GM12878 (cell line): ENCODE results near the gene ACAP2. TPM values are rescaled to one million over a fixed set of nuclear protein-coding genes. Genes with fewer than 3 reads are reported as not detected.

Experiments
- ATAC-seq: fragments of 200-7000 bp; cut with Tn5 transposase; 3 replicates; pipeline ENCODE4 v1.9.1; 2020; ENCODE audit warnings: mild to moderate bottlenecking, moderate library complexity
- BruUV-seq: library from RNA; stranded (reverse); fragments of 400-500 nt; replicated peaks from 2 replicates; lab custom pipeline; 2021; lab: Mats Ljungman, UMichigan
- CTCF ChIA-PET: fragments of 300-600 bp; sonication (Branson Sonifier 250); formaldehyde crosslinking; extraction: SDS; loops from one replicate; lab custom pipeline; 2021; ENCODE audit warnings: inconsistent platforms; lab: Yijun Ruan, JAX
- POLR2A ChIA-PET: fragments of 350-600 bp; formaldehyde crosslinking; extraction: SDS; loops from one replicate; lab custom pipeline; 2021; ENCODE audit warnings: inconsistent platforms; lab: Charles Lee
- RAD21 ChIA-PET: fragments of 300-600 bp; sonication (Branson Sonifier 250); formaldehyde crosslinking; loops from one replicate; lab custom pipeline; 2023; ENCODE audit warnings: antibody characterized with exemption; ENCODE audit not compliant: unreplicated experiment; lab: Charles Lee
- SMC1A ChIA-PET: fragments of 300-600 bp; sonication (Branson Sonifier 250); formaldehyde crosslinking; loops from one replicate; lab custom pipeline; 2023; ENCODE audit not compliant: unreplicated experiment, uncharacterized antibody; lab: Charles Lee
- DNase-seq: peaks from one replicate; pipeline ENCODE4 v3.0.0-alpha.2; 2011; ENCODE audit warnings: low read depth, low spot score
- FAIRE-seq: peaks from 3 replicates; lab custom pipeline; 2011; peaks lifted over from hg19 to GRCh38; lab: Jason Lieb, UNC
- H2AFZ ChIP-seq: 2 replicates; pipeline ENCODE4 v1.6.0; 2011; ENCODE audit warnings: low read depth, low read length, control low read depth; ENCODE audit not compliant: control insufficient read depth
- H3K27ac ChIP-seq: 2 replicates; pipeline ENCODE4 v1.5.1; 2011; ENCODE audit warnings: control low read depth; ENCODE audit not compliant: control insufficient read depth, insufficient read depth
- H3K27me3 ChIP-seq, 2 experiments: replicated peaks in 1 of 2; 2 replicates each; pipeline versions ENCODE4 v1.6.0 to v1.6.1; 2011; ENCODE audit warnings: low read length in 1 of 2; ENCODE audit not compliant: control insufficient read depth in 2 of 2, insufficient read depth in 2 of 2
- H3K36me3 ChIP-seq, 2 experiments: 2 replicates each; pipeline ENCODE4 v1.5.1; 2011; ENCODE audit warnings: low read length in 1 of 2; ENCODE audit not compliant: control insufficient read depth in 2 of 2, insufficient read depth in 2 of 2
- H3K4me1 ChIP-seq: 2 replicates; pipeline ENCODE4 v1.6.1; 2011; ENCODE audit warnings: mild to moderate bottlenecking, low read length, moderate library complexity, mixed read lengths; ENCODE audit not compliant: control insufficient read depth, insufficient read depth
- H3K4me2 ChIP-seq: 2 replicates; pipeline ENCODE4 v1.6.0; 2011; ENCODE audit warnings: control low read depth; ENCODE audit not compliant: control insufficient read depth, insufficient read depth
- H3K4me3 ChIP-seq: fragments of 200-600 bp; sonication (generic); 2 replicates; pipeline ENCODE4 v1.5.1; 2016
- H3K79me2 ChIP-seq: 2 replicates; pipeline ENCODE4 v1.6.0; 2011; ENCODE audit warnings: low read length; ENCODE audit not compliant: control insufficient read depth, insufficient read depth
- H3K9ac ChIP-seq: 2 replicates; pipeline ENCODE4 v1.8.0; 2011; ENCODE audit warnings: low read length, control low read depth, mixed read lengths; ENCODE audit not compliant: control insufficient read depth, insufficient read depth
- H3K9me3 ChIP-seq: replicated peaks from 3 replicates; pipeline ENCODE4 v1.5.1; 2011; ENCODE audit warnings: mild to moderate bottlenecking, low read length; ENCODE audit not compliant: control insufficient read depth, insufficient read depth
- H4K20me1 ChIP-seq: 2 replicates; pipeline ENCODE4 v1.6.0; 2011; ENCODE audit not compliant: control insufficient read depth, insufficient read depth
- BCL11A ChIP-seq: IDR thresholded peaks from 2 replicates; pipeline ENCODE4 v1.6.1; 2011; ENCODE audit warnings: low read depth, low read length
- BHLHE40 ChIP-seq, 2 experiments: fragments of 450-650 bp in 1 of 2; IDR thresholded peaks; 2 replicates each; pipeline ENCODE4 v1.6.1; 2011 to 2017; ENCODE audit warnings: low read depth in 2 of 2, borderline replicate concordance in 1 of 2, improper control_type of control experiment in 1 of 2, low read length in 1 of 2, mild to moderate bottlenecking in 1 of 2
- CBX5 ChIP-seq: sonication (generic); IDR thresholded peaks from 2 replicates; pipeline ENCODE4 v1.6.1; 2016; ENCODE audit warnings: low read depth, moderate library complexity, mild to moderate bottlenecking, inconsistent platforms
- EED ChIP-seq: sonication (generic); IDR thresholded peaks from 2 replicates; pipeline ENCODE4 v1.6.1; 2016; ENCODE audit warnings: antibody characterized with exemption, low read depth
- KLF5 ChIP-seq: fragments of 450-650 bp; IDR thresholded peaks from 2 replicates; pipeline ENCODE4 v1.6.1; 2014; ENCODE audit warnings: mild to moderate bottlenecking; ENCODE audit not compliant: partially characterized antibody
- MTA2 ChIP-seq: fragments of 450-650 bp; IDR thresholded peaks from 2 replicates; pipeline ENCODE4 v1.6.1; 2016; ENCODE audit warnings: low read depth, mild to moderate bottlenecking, moderate library complexity
- MTA3 ChIP-seq: IDR thresholded peaks from 2 replicates; pipeline ENCODE4 v1.6.1; 2012; ENCODE audit warnings: low read length, inconsistent platforms, borderline replicate concordance
- POLR2A ChIP-seq: IDR thresholded peaks from 2 replicates; pipeline ENCODE4 v1.6.1; 2011; ENCODE audit warnings: low read depth, mild to moderate bottlenecking, low read length
- POLR2AphosphoS2 ChIP-seq: IDR thresholded peaks from 2 replicates; pipeline ENCODE4 v1.6.1; 2011; ENCODE audit warnings: low read depth, mild to moderate bottlenecking, low read length, improper control_type of control experiment, moderate library complexity
- POLR2AphosphoS5 ChIP-seq: IDR thresholded peaks from 2 replicates; pipeline ENCODE4 v1.6.1; 2011; ENCODE audit warnings: mild to moderate bottlenecking, low read length, inconsistent platforms
- RFX5 ChIP-seq: IDR thresholded peaks from 2 replicates; pipeline ENCODE4 v1.6.1; 2011; ENCODE audit warnings: low read depth, low read length, improper control_type of control experiment
- STAT1 ChIP-seq: fragments of 450-650 bp; conservative IDR thresholded peaks from 2 replicates; pipeline ENCODE4 v1.6.1; 2014; ENCODE audit warnings: antibody characterized with exemption, mild to moderate bottlenecking
- YY1 ChIP-seq: IDR thresholded peaks from 2 replicates; pipeline ENCODE4 v1.6.1; 2011; ENCODE audit warnings: low read depth, mild to moderate bottlenecking, low read length
- WGBS: methylation state at CpG from one replicate; pipeline ENCODE4 v1.1.6; 2016; ENCODE audit warnings: low lambda C conversion rate; ENCODE audit not compliant: insufficient replicate concordance, insufficient coverage; ENCODE audit errors: missing lambda C conversion rate; 5-methylcytosine and 5-hydroxymethylcytosine counted together
- in situ Hi-C: fragments of 300-500 bp; cut with MboI; formaldehyde crosslinking; loops from 9 replicates; pipeline ENCODE4 v1.14.3; 2018; ENCODE audit warnings: mixed read lengths
- intact Hi-C: fragments of 100-400 bp; cut with micrococcal nuclease; formaldehyde crosslinking; loops from one replicate; pipeline ENCODE4 v1.14.2; 2022; ENCODE audit not compliant: unreplicated experiment
- polyA plus RNA-seq, 11 experiments: library from polyadenylated mRNA; depleted of rRNA in 4 of 11; unstranded in 6 of 11; stranded (reverse) in 5 of 11; fragments of >200 nt; fragmentation: Nextera tagmentation in 4 of 11; fragmentation: Illumina TruSeq in 1 of 11; extraction: Ambion mirVana in 4 of 11; extraction: Trizol in 1 of 11; gene quantifications; 1 replicate in 1 of 11; 2 replicates in 10 of 11; pipeline versions ENCODE4 v1.2.1 to v1.2.3, GENCODE V29; 2011 to 2016; ENCODE audit warnings: inconsistent platforms in 2 of 11, missing spikeins in 2 of 11, low read depth in 1 of 11
- total RNA-seq, 4 experiments: library from RNA; depleted of rRNA in 3 of 4; stranded (reverse); fragments of >200 nt in 3 of 4; fragmentation: Illumina TruSeq in 1 of 4; extraction: Trizol in 1 of 4; gene quantifications; 2 replicates each; pipeline versions ENCODE4 v1.2.1 to v1.2.3, GENCODE V29; 2013 to 2021
- TF ChIP-seq, protein P1 (sequence below): fragments of 450-650 bp; formaldehyde crosslinking; IDR thresholded peaks from 2 replicates; pipeline ENCODE4 v1.4.0; 2020; ENCODE audit warnings: mild to moderate bottlenecking, moderate library complexity

ACAP2 gene
- total and polyA plus RNA-seq, 10 of the 15 experiments (the other 5 are each of a cell fraction or from before 2014, with no cell fraction given): 7.1 to 53.8 (median 35.7) TPM

DNA sequence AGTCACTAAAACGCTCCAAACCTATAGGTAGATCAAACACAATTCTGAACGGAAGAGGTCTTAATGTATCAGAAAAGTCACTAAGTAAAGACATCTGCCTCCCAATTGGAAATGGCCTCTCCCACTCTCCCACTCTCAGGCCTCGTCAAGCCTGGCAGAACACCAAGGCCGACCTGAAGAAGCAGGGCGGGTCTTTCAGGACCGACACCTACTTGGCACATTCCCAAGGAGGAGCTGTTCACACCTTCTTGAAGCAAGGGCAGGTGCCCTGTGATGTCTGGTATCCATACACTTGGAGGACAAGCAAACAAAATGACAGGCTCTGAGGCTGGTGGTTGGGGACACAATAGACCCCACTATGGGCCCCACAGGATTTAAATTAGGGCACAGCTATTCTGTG, 201.9 kb downstream of the ACAP2 start:
- Histone ChIP-seq H3K4me2 (no peak overlapping the region), H4K20me1 (no peaks in the 10 kb centered on the region), H3K4me1 (no peaks in the 10 kb centered on the region), H3K27me3 (no peaks in the 10 kb centered on the region), H3K9me3 (peaks cover 12% of the 10 kb centered on the region; the same call in 2 of the 3 replicates), H3K79me2 (no peaks in the 10 kb centered on the region), H3K36me3 (no peaks in the 10 kb centered on the region), H3K9ac (no peak overlapping the region), H3K27ac (no peak overlapping the region), H2AFZ (no peak overlapping the region), H3K4me3 (no peak overlapping the region)
- TF ChIP-seq BHLHE40 (IDR thresholded peaks at IDR 0.05; ENCODE audit: borderline replicate concordance in 1 of 2, low read depth in 2 of 2, low read length in 1 of 2) (no peak), POLR2A (no peak), POLR2AphosphoS5 (no peak), STAT1 (no peak), MTA2 (no peak), EED (no peak), CBX5 (no peak), MTA3 (no peak), POLR2AphosphoS2 (no peak), RFX5 (no peak), KLF5 (no peak), BCL11A (no peak), YY1 (no peak)
- TF ChIP-seq, protein P1, sequence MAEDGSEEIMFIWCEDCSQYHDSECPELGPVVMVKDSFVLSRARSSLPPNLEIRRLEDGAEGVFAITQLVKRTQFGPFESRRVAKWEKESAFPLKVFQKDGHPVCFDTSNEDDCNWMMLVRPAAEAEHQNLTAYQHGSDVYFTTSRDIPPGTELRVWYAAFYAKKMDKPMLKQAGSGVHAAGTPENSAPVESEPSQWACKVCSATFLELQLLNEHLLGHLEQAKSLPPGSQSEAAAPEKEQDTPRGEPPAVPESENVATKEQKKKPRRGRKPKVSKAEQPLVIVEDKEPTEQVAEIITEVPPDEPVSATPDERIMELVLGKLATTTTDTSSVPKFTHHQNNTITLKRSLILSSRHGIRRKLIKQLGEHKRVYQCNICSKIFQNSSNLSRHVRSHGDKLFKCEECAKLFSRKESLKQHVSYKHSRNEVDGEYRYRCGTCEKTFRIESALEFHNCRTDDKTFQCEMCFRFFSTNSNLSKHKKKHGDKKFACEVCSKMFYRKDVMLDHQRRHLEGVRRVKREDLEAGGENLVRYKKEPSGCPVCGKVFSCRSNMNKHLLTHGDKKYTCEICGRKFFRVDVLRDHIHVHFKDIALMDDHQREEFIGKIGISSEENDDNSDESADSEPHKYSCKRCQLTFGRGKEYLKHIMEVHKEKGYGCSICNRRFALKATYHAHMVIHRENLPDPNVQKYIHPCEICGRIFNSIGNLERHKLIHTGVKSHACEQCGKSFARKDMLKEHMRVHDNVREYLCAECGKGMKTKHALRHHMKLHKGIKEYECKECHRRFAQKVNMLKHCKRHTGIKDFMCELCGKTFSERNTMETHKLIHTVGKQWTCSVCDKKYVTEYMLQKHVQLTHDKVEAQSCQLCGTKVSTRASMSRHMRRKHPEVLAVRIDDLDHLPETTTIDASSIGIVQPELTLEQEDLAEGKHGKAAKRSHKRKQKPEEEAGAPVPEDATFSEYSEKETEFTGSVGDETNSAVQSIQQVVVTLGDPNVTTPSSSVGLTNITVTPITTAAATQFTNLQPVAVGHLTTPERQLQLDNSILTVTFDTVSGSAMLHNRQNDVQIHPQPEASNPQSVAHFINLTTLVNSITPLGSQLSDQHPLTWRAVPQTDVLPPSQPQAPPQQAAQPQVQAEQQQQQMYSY (CRISPR knock-in tag): no peak
- RAD21 ChIA-PET: interaction anchor here (1.2 kb wide), 1 partner anchor 14 kb away, joined by 3 read pairs; no protein-coding TSS in a partner anchor
- intact Hi-C loops (no loop called here), in situ Hi-C loops (no loop called here)
- no peak for FAIRE-seq
- WGBS: 86% methylated on average over 6 of the region's 6 CpGs
- ATAC-seq: no peak
- SMC1A ChIA-PET: interaction anchor here (0.6 kb wide), 1 partner anchor 580 kb away, joined by 3 read pairs; no protein-coding TSS in a partner anchor
- DNase-seq: no peak
- CTCF ChIA-PET: no interaction called here
- BruUV-seq: no TSS peak
- POLR2A ChIA-PET: no interaction called here
